GM19438 (cell line): ENCODE results near the gene TAS2R1.

Source experiments
- ATAC-seq: cut with Tn5 transposase; IDR thresholded peaks from one replicate; pipeline ENCODE4 v1.9.1; 2021; ENCODE audit warnings: low read depth; ENCODE audit not compliant: unreplicated experiment

TAS2R1 gene

GRCh38 chr5:9630251-9630650 is at the start of gene TAS2R1:
TSS of gene TAS2R1 (minus strand) at chr5:9630351. CDS start at chr5:9630032, 319 bp downstream.
- no peak for ATAC-seq

- ATAC-seq: no peak
These were observed 40.2 kb upstream of the TAS2R1 start for GRCh38 chr5:9670371-9670770.

- no peak for ATAC-seq
These were observed 37.8 kb upstream of the TAS2R1 start for GRCh38 chr5:9667906-9668305.

- ATAC-seq: no peak
These were observed 33.7 kb upstream of the TAS2R1 start for GRCh38 chr5:9663891-9664290.

GRCh38 chr5:9661316-9662015 is 31.3 kb upstream of the TAS2R1 start:
- no peak for ATAC-seq

- ATAC-seq: no peak
These were observed 28.6 kb upstream of the TAS2R1 start for GRCh38 chr5:9658706-9659105.

GRCh38 chr5:9657819-9658218 is 27.7 kb upstream of the TAS2R1 start:
- ATAC-seq: no peak

- no peak for ATAC-seq
These were observed 25.5 kb upstream of the TAS2R1 start for GRCh38 chr5:9655641-9656040.

GRCh38 chr5:9654886-9655285 is 24.7 kb upstream of the TAS2R1 start:
- ATAC-seq: no peak

- peak; percentile 93 for ATAC-seq
These were observed 23.7 kb upstream of the TAS2R1 start for GRCh38 chr5:9653811-9654210.

GRCh38 chr5:9653061-9653460 is 22.9 kb upstream of the TAS2R1 start:
- ATAC-seq: no peak

- ATAC-seq: no peak
These were observed 22.1 kb upstream of the TAS2R1 start for GRCh38 chr5:9652295-9652694.

- no peak for ATAC-seq
These were observed 16.7 kb upstream of the TAS2R1 start for GRCh38 chr5:9646843-9647242.

GRCh38 chr5:9644630-9645029 is 14.5 kb upstream of the TAS2R1 start:
- no peak for ATAC-seq

GRCh38 chr5:9642621-9643020 is 12.5 kb upstream of the TAS2R1 start:
- no peak for ATAC-seq

GRCh38 chr5:9641806-9642355 is 11.7 kb upstream of the TAS2R1 start:
- no peak for ATAC-seq

GRCh38 chr5:9632495-9632894 is 2.3 kb upstream of the TAS2R1 start:
- ATAC-seq: no peak

GRCh38 chr5:9627541-9627940 is 2.6 kb downstream of the TAS2R1 start:
- no peak for ATAC-seq

- ATAC-seq: no peak
These were observed 3.2 kb downstream of the TAS2R1 start for GRCh38 chr5:9626955-9627354.

- no peak for ATAC-seq
These were observed 4.4 kb downstream of the TAS2R1 start for GRCh38 chr5:9625731-9626130.

- ATAC-seq: no peak
These were observed 4.9 kb downstream of the TAS2R1 start for GRCh38 chr5:9625286-9625685.

- ATAC-seq: no peak
These were observed 5.8 kb downstream of the TAS2R1 start for GRCh38 chr5:9624196-9624947.
